OCI-LY1 (cell line): ENCODE measurements around the gene IQGAP3.

ENCODE experiments used
- H2AFZ ChIP-seq: fragments of 200-600 bp; sonication (generic), shearing (Covaris generic); 2 replicates; pipeline ENCODE4 v1.6.0; 2014; ENCODE audit warnings: antibody characterized with exemption, mild to moderate bottlenecking, low read length
- H3F3A ChIP-seq: fragments of 200-600 bp; sonication (generic), shearing (Covaris generic); 2 replicates; pipeline ENCODE4 v1.6.0; 2014; ENCODE audit warnings: mild to moderate bottlenecking, antibody characterized with exemption, low read length, moderate library complexity; ENCODE audit not compliant: insufficient read depth
- H3K27ac ChIP-seq: fragments of 200-600 bp; sonication (generic); 2 replicates; pipeline ENCODE4 v1.5.1; 2014; ENCODE audit warnings: low read length, mixed run types, mild to moderate bottlenecking, low read depth; ENCODE audit not compliant: poor library complexity, severe bottlenecking
- H3K27me3 ChIP-seq: fragments of 200-600 bp; sonication (generic); 2 replicates; pipeline ENCODE4 v1.6.0; 2014; ENCODE audit warnings: antibody characterized with exemption, mild to moderate bottlenecking, low read length, moderate library complexity; ENCODE audit not compliant: insufficient read depth
- H3K36me3 ChIP-seq: fragments of 200-600 bp; sonication (generic); 2 replicates; pipeline ENCODE4 v1.6.1; 2014; ENCODE audit warnings: mild to moderate bottlenecking, antibody characterized with exemption, low read length, moderate library complexity, mixed read lengths; ENCODE audit not compliant: insufficient read depth
- H3K4me1 ChIP-seq: fragments of 200-600 bp; sonication (generic); 2 replicates; pipeline ENCODE4 v1.5.1; 2014; ENCODE audit warnings: mild to moderate bottlenecking, low read length, moderate library complexity; ENCODE audit not compliant: insufficient read depth, severe bottlenecking
- H3K4me2 ChIP-seq: fragments of 200-600 bp; sonication (generic), shearing (Covaris generic); 2 replicates; pipeline ENCODE4 v1.6.1; 2014; ENCODE audit warnings: low read length
- H3K4me3 ChIP-seq: fragments of 200-600 bp; sonication (generic); 2 replicates; pipeline ENCODE4 v1.5.1; 2014; ENCODE audit warnings: low read length, low read depth, mild to moderate bottlenecking, mixed read lengths; ENCODE audit not compliant: poor library complexity, severe bottlenecking
- H3K79me2 ChIP-seq: fragments of 200-600 bp; shearing (Covaris generic); 2 replicates; pipeline ENCODE4 v1.6.1; 2016; ENCODE audit warnings: mixed run types, low read length, mixed read lengths; ENCODE audit not compliant: insufficient read depth
- H3K9ac ChIP-seq: fragments of 200-600 bp; sonication (generic), shearing (Covaris generic); 2 replicates; pipeline ENCODE4 v1.6.1; 2014; ENCODE audit warnings: mild to moderate bottlenecking, low read length, mixed read lengths
- H3K9me2 ChIP-seq: fragments of 200-600 bp; sonication (generic), shearing (Covaris generic); 2 replicates; pipeline ENCODE4 v1.6.1; 2014; ENCODE audit warnings: low read depth, mild to moderate bottlenecking, low read length, mixed read lengths
- H3K9me3 ChIP-seq: fragments of 200-600 bp; shearing (Covaris generic); 2 replicates; pipeline ENCODE4 v1.6.1; 2014; ENCODE audit warnings: low read length, mixed read lengths
- H4K20me1 ChIP-seq: fragments of 200-600 bp; sonication (generic), shearing (Covaris generic); 2 replicates; pipeline ENCODE4 v1.6.0; 2016; ENCODE audit warnings: mild to moderate bottlenecking, low read length; ENCODE audit not compliant: insufficient read depth
- CTCF ChIP-seq: fragments of 200-600 bp; sonication (generic), shearing (Covaris generic); IDR thresholded peaks from 2 replicates; pipeline ENCODE4 v1.5.1; 2017; ENCODE audit warnings: mild to moderate bottlenecking, antibody characterized with exemption, low read length, moderate library complexity, mixed read lengths
- EZH2 ChIP-seq: fragments of 200-600 bp; sonication (generic), shearing (Covaris generic); IDR thresholded peaks from 2 replicates; pipeline ENCODE4 v1.8.0; 2017; ENCODE audit warnings: borderline replicate concordance, mixed run types, mild to moderate bottlenecking, antibody characterized with exemption, low read length, moderate library complexity, mixed read lengths

Gene IQGAP3

GRCh38 chr1:156584813-156585212 lies 12.4 kb upstream of the IQGAP3 start:
- no peaks in the 10 kb centered on the region for H3K9me3 ChIP-seq
- TF ChIP-seq EZH2: no peak
- TF ChIP-seq CTCF: peak; percentile 77
- H3F3A ChIP-seq: no peaks in the 10 kb centered on the region
- H3K9me2 ChIP-seq: no peaks in the 10 kb centered on the region
- H2AFZ ChIP-seq: no peak overlapping the region
- no peaks in the 10 kb centered on the region for H4K20me1 ChIP-seq
- peaks cover 14% of the 10 kb centered on the region for H3K4me1 ChIP-seq
- no peak overlapping the region for H3K4me3 ChIP-seq
- H3K9ac ChIP-seq: no peak overlapping the region
- no peaks in the 10 kb centered on the region for H3K79me2 ChIP-seq
- H3K27ac ChIP-seq: no peak overlapping the region
- H3K4me2 ChIP-seq: no peak overlapping the region
- no peaks in the 10 kb centered on the region for H3K36me3 ChIP-seq
- no peaks in the 10 kb centered on the region for H3K27me3 ChIP-seq

- Histone ChIP-seq H4K20me1 (no peaks in the 10 kb centered on the region), H3K9me3 (no peaks in the 10 kb centered on the region), H3K9ac (no peak overlapping the region)
These were observed 11.7 kb upstream of the IQGAP3 start for GRCh38 chr1:156583821-156584622.

GRCh38 chr1:156582388-156583017 lies 10.1 kb upstream of the IQGAP3 start:
- Histone ChIP-seq H3K4me3 (no peak overlapping the region), H3K9ac (no peak overlapping the region), H3K4me1 (peaks cover 14% of the 10 kb centered on the region), H3K9me3 (no peaks in the 10 kb centered on the region), H3K79me2 (no peaks in the 10 kb centered on the region), H3F3A (no peaks in the 10 kb centered on the region), H2AFZ (no peak overlapping the region), H4K20me1 (no peaks in the 10 kb centered on the region), H3K9me2 (no peaks in the 10 kb centered on the region), H3K27ac (no peak overlapping the region), H3K36me3 (no peaks in the 10 kb centered on the region), H3K27me3 (no peaks in the 10 kb centered on the region), H3K4me2 (no peak overlapping the region)
- TF ChIP-seq CTCF: peak; percentile 4; the same call in 1 of the 2 replicates
- no peak for TF ChIP-seq EZH2

More at GRCh38 chr1:156583821-156584622, 11.7 kb upstream of the IQGAP3 start:
- H3K4me3 ChIP-seq: no peak overlapping the region
- no peaks in the 10 kb centered on the region for H3K36me3 ChIP-seq
- H3F3A ChIP-seq: no peaks in the 10 kb centered on the region
- H3K27ac ChIP-seq: no peak overlapping the region
- peaks cover 14% of the 10 kb centered on the region for H3K4me1 ChIP-seq
- no peak overlapping the region for H3K4me2 ChIP-seq
- H3K27me3 ChIP-seq: no peaks in the 10 kb centered on the region
- no peaks in the 10 kb centered on the region for H3K79me2 ChIP-seq
- no peak overlapping the region for H2AFZ ChIP-seq
- no peaks in the 10 kb centered on the region for H3K9me2 ChIP-seq
- TF ChIP-seq CTCF (peak; percentile 74), EZH2 (no peak)
